Mucosa of descending colon (tissue), 3 donors: Measurements from ENCODE around the gene ST6GAL2. TPM values are rescaled to one million over a fixed set of nuclear protein-coding genes. Genes with fewer than 3 reads are reported as not detected.

Experiments
- ATAC-seq: fragments of 200-7000 bp; cut with Tn5 transposase; one replicate; pipeline ENCODE4 v1.9.1; 2020; ENCODE audit warnings: mild to moderate bottlenecking, moderate library complexity
- DNase-seq, 3 donors: peaks; one replicate each; pipeline ENCODE4 v3.0.0-alpha.2; 2020
- H3K36me3 ChIP-seq: fragments of 200-600 bp; one replicate; pipeline ENCODE4 v1.8.0; 2021; ENCODE audit warnings: low read depth, mild to moderate bottlenecking
- H3K4me1 ChIP-seq: fragments of 200-600 bp; one replicate; pipeline ENCODE4 v1.8.0; 2021; ENCODE audit warnings: low read depth, mild to moderate bottlenecking
- H3K4me3 ChIP-seq: fragments of 200-600 bp; one replicate; pipeline ENCODE4 v1.8.0; 2021; ENCODE audit warnings: mild to moderate bottlenecking
- H3K9me3 ChIP-seq: fragments of 200-600 bp; one replicate; pipeline ENCODE4 v1.8.0; 2021; ENCODE audit warnings: mild to moderate bottlenecking
- intact Hi-C, 2 donors: fragments of 100-400 bp; cut with DNase I in 1 of 2; cut with micrococcal nuclease in 1 of 2; formaldehyde crosslinking; loops; one replicate each; pipeline versions ENCODE4 v1.11.0 to v1.11.1; 2022; cut with DNase I, micrococcal nuclease
- long read RNA-seq, 2 donors: library from polyadenylated mRNA; unstranded; transcript quantifications; one replicate each; pipeline ENCODE4 v2.0.0, GENCODE V29; 2019 to 2021
- total RNA-seq, 3 donors: library from RNA; stranded (reverse); fragmentation: NEBNext Ultra II Directional in 2 of 3; extraction: Animal tissue kit (Norgen Biotek cat#: 25700) in 2 of 3; gene quantifications; one replicate each; pipeline versions ENCODE4 v1.2.1 to v1.2.4, GENCODE V29; 2021 to 2023
- TF ChIP-seq, protein P1 (sequence below): fragments of 200-600 bp; IDR thresholded peaks from one replicate; pipeline ENCODE4 v1.8.0; 2022; ENCODE audit warnings: antibody characterized with exemption, mild to moderate bottlenecking
- donor health status: DM: no; HTN: no; CAD: no; lungs with moderate emphysema.
- donor health status: DM: no; HTN: no; CAD: no.
- donor health status: DM: no; HTN: yes; CAD: no.

The ST6GAL2 gene, protein sequence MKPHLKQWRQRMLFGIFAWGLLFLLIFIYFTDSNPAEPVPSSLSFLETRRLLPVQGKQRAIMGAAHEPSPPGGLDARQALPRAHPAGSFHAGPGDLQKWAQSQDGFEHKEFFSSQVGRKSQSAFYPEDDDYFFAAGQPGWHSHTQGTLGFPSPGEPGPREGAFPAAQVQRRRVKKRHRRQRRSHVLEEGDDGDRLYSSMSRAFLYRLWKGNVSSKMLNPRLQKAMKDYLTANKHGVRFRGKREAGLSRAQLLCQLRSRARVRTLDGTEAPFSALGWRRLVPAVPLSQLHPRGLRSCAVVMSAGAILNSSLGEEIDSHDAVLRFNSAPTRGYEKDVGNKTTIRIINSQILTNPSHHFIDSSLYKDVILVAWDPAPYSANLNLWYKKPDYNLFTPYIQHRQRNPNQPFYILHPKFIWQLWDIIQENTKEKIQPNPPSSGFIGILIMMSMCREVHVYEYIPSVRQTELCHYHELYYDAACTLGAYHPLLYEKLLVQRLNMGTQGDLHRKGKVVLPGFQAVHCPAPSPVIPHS
- total RNA-seq = 1 to 10 TPM in 2 of 3 donors, under 1 TPM in 1; 0.20 to 3.2 (median 1.2) TPM
- long read RNA-seq, donor 1, partial matches to known transcripts = 0 of 2 reads
- long read RNA-seq, donor 1, other reads (novel, unspliced or antisense) = 2 of 2 reads
- long read RNA-seq, donor 2 = 0 reads

- Histone ChIP-seq H3K4me1 (peaks cover 17% of the 10 kb centered on the region), H3K4me3 (no peak within 1 kb of the TSS), H3K9me3 (no peaks in the 10 kb centered on the region), H3K36me3 (no peaks in the 10 kb centered on the region)
- DNase-seq (peak in 2 of 3 donors; percentile 2 to 29), ATAC-seq (peak; percentile 72)
- TF ChIP-seq, protein P1, sequence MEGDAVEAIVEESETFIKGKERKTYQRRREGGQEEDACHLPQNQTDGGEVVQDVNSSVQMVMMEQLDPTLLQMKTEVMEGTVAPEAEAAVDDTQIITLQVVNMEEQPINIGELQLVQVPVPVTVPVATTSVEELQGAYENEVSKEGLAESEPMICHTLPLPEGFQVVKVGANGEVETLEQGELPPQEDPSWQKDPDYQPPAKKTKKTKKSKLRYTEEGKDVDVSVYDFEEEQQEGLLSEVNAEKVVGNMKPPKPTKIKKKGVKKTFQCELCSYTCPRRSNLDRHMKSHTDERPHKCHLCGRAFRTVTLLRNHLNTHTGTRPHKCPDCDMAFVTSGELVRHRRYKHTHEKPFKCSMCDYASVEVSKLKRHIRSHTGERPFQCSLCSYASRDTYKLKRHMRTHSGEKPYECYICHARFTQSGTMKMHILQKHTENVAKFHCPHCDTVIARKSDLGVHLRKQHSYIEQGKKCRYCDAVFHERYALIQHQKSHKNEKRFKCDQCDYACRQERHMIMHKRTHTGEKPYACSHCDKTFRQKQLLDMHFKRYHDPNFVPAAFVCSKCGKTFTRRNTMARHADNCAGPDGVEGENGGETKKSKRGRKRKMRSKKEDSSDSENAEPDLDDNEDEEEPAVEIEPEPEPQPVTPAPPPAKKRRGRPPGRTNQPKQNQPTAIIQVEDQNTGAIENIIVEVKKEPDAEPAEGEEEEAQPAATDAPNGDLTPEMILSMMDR = no peak
- intact Hi-C loops = no loop called here
Observed at GRCh38 chr2:106885971-106886915, at the start of gene ST6GAL2. ST6GAL2 (minus strand) TSS chr2:106886167; CDS start chr2:106843977, 42,190 bp downstream.

- TF ChIP-seq, protein P1 = no peak
Observed at GRCh38 chr2:106932644-106933043, 46.7 kb upstream of the ST6GAL2 start.

GRCh38 chr2:106931717-106932335 is 45.9 kb upstream of the ST6GAL2 start:
- Histone ChIP-seq H3K36me3 (no peaks in the 10 kb centered on the region), H3K4me1 (no peaks in the 10 kb centered on the region), H3K9me3 (peaks cover 8% of the 10 kb centered on the region), H3K4me3 (no peak overlapping the region)
- DNase-seq = no peak
- peak; percentile 57 for ATAC-seq
- intact Hi-C loops = no loop called here
- TF ChIP-seq, protein P1 = no peak

More at GRCh38 chr2:106932644-106933043, 46.7 kb upstream of the ST6GAL2 start:
- H3K9me3 ChIP-seq = peaks cover under 1% of the 10 kb centered on the region
- H3K36me3 ChIP-seq = no peaks in the 10 kb centered on the region
- ATAC-seq (no peak), DNase-seq (no peak)
- intact Hi-C loops = no loop called here
- H3K4me1 ChIP-seq = no peaks in the 10 kb centered on the region
- H3K4me3 ChIP-seq = no peak overlapping the region

GRCh38 chr2:106921451-106921850 is 35.5 kb upstream of the ST6GAL2 start:
- Histone ChIP-seq H3K9me3 (peaks cover under 1% of the 10 kb centered on the region), H3K4me3 (no peak overlapping the region), H3K36me3 (no peaks in the 10 kb centered on the region), H3K4me1 (no peaks in the 10 kb centered on the region)
- ATAC-seq (no peak), DNase-seq (no peak)
- TF ChIP-seq, protein P1 = no peak
- intact Hi-C loops = no loop called here

GRCh38 chr2:106919012-106919411 is 33.0 kb upstream of the ST6GAL2 start:
- peak; percentile 75 for ATAC-seq

More at GRCh38 chr2:106919012-106919411, 33.0 kb upstream of the ST6GAL2 start:
- no peaks in the 10 kb centered on the region for H3K4me1 ChIP-seq
- TF ChIP-seq, protein P1 = no peak
- DNase-seq = no peak
- H3K36me3 ChIP-seq = no peaks in the 10 kb centered on the region
- no peaks in the 10 kb centered on the region for H3K9me3 ChIP-seq
- H3K4me3 ChIP-seq = no peak overlapping the region
- intact Hi-C loops = no loop called here
